GM18907 (cell line): Measurements from ENCODE around the gene OMA1.
"Not testable (repeated sequence)": the region's sequence is repeated elsewhere in the genome, so short reads cannot be mapped to it uniquely, and the experiment has no call there.

Source experiments
- ATAC-seq: cut with Tn5 transposase; IDR thresholded peaks from one replicate; pipeline ENCODE4 v1.9.1; 2021; ENCODE audit warnings: mild to moderate bottlenecking, moderate library complexity; ENCODE audit not compliant: unreplicated experiment

Gene OMA1

DNA sequence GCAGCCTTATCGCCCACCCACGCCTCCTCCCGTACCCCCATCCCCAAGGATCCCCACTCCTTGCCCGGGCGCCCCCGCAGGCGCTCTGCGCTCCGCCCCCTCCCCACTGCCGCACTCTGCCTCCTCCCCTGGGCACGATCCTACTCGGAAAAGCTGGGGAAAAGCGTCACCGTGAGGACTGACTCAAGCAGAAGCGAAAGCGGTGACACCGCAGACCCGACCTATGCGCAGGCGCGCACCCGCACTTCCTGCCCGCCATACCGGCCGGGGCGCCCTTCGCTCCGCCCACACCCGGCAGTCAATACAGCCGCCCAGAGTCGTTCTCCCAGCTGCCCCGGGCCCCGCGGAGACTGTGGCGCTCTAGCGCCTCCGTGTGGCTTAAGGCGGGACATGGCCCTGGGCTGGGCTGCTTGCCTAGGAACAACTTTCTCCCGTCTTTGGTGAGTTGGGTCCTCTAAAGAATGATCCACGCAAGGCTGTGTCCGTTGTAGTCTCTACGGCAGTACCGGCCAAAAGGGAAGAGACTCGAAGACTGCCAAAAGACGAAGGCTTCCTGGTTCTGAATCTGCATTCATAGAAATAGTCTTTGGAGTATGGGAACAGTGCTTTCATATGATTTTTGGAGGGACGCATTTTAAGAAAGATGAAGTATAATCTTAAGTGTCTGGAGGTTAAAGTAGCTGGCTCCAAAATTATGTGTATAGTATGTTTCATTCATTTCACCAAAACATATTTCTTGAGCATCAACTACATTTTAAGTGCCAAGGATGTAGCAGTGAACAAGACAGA is at the start of gene OMA1:
OMA1 (minus strand) TSS at position 207 of the 789 bp plus-strand sequence. CDS start 7,432 bp downstream, outside the sequence.
- peak; percentile 95 for ATAC-seq

- no peak for ATAC-seq
These were observed 48.0 kb upstream of the OMA1 start for GRCh38 chr1:58594546-58594945.

GRCh38 chr1:58592522-58593134 is 46.1 kb upstream of the OMA1 start:
- ATAC-seq = no peak

GRCh38 chr1:58591806-58592205 is 45.3 kb upstream of the OMA1 start:
- ATAC-seq = no peak

- no peak for ATAC-seq
These were observed 43.5 kb upstream of the OMA1 start for GRCh38 chr1:58590019-58590418.

GRCh38 chr1:58588396-58588795 is 41.9 kb upstream of the OMA1 start:
- ATAC-seq = no peak

GRCh38 chr1:58587667-58588066 is 41.1 kb upstream of the OMA1 start:
- ATAC-seq = no peak

DNA sequence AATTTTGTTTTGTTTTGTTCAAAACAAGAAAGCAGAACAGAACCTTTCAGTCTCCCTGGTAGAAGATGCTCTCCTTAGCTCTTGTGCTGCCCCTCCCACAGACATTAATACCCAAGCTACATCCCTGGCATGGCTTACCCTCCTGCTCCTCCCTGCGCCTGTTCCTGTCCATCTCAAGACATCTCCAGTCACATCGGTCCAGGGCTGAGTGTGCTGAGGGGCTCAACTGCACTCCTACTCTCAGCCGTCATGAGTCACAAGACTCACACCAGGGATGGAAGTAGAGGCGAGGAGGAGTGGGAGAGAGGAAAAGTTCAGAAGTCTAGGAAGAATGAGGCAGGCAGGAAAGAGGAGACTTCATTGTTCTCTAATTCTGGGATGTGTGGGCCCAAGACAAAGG is 39.7 kb upstream of the OMA1 start:
- no peak for ATAC-seq

- no peak for ATAC-seq
These were observed 39.1 kb upstream of the OMA1 start for GRCh38 chr1:58585581-58586151.

GRCh38 chr1:58585166-58585565 is 38.6 kb upstream of the OMA1 start:
- ATAC-seq = no peak

GRCh38 chr1:58584082-58584895 is 37.8 kb upstream of the OMA1 start:
- ATAC-seq = peak; percentile 76

GRCh38 chr1:58583496-58583895 is 37.0 kb upstream of the OMA1 start:
- no peak for ATAC-seq

- ATAC-seq = not testable (repeated sequence)
These were observed 35.6 kb upstream of the OMA1 start for GRCh38 chr1:58582143-58582542.

- no peak for ATAC-seq
These were observed 35.1 kb upstream of the OMA1 start for GRCh38 chr1:58581641-58582040.

DNA sequence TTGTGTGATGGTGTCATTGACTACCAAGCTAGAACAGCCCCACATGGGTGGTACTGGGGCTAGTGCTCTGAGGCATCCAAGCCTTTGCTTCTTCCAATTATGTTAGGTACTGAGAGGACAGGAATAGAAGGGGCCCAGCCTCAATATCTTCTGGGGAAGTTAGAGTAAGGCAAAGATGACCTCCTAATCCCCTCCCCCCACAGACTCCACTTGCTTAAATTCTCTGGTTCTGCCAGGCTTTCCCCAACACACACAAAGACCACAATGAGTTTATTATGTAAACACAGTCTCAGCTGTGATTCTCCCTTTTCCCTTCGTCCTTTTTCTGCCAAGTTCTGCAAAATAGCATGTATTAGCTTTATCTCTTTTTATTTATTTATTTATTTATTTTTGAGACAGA is 33.7 kb upstream of the OMA1 start:
- no peak for ATAC-seq

GRCh38 chr1:58577654-58578030 is 31.1 kb upstream of the OMA1 start:
- no peak for ATAC-seq

DNA sequence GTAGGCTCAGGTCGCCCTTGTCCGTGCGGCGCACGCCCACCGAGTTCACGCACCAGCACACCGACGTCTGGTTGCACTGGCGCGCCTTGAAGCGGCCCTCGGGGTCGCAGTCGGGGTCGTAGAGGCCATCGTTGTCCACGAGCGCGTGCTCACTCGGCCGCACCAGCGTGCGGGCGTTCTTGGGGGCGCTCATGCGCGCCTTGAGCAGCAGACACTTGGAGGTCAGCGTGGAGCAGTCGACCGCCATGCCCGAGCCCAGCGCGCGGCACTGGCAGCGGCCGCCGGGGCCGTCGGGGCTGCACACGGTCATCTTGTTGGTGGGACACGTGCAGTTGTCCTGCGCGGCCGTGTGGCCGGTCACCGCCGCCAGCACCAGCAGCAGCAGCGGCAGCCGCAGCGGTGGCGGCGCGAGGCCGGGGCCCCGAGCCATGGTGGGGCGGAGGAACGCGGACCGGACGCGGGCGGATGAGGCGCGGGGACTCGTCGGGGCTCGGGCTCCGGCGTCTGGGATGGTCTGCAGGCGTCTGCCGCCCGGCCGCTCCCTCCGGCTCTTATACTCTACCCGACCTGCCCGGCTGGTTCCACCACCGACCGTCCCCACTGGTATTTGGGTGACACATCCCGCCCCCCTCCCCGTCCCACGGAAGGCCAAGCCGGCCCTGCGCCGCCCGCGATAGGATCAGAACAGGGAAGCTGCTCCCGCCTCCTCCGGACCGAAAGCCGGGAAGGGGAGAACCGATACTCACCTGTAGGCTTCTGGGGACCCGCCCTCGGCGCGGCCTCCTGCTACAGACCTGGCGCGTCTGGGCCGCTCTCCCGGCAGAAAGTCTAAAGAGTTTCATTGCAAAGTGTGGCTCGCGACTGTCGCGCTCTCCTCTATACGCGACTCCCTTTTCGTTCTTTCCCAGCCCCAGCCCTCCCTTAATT is 30.5 kb upstream of the OMA1 start, which contains the start of gene TACSTD2:
TACSTD2 (minus strand) TSS at position 526 of the 927 bp plus-strand sequence; CDS start at position 430, 96 bp downstream.
- ATAC-seq = no peak

GRCh38 chr1:58576325-58576726 is 29.8 kb upstream of the OMA1 start:
- ATAC-seq = no peak

DNA sequence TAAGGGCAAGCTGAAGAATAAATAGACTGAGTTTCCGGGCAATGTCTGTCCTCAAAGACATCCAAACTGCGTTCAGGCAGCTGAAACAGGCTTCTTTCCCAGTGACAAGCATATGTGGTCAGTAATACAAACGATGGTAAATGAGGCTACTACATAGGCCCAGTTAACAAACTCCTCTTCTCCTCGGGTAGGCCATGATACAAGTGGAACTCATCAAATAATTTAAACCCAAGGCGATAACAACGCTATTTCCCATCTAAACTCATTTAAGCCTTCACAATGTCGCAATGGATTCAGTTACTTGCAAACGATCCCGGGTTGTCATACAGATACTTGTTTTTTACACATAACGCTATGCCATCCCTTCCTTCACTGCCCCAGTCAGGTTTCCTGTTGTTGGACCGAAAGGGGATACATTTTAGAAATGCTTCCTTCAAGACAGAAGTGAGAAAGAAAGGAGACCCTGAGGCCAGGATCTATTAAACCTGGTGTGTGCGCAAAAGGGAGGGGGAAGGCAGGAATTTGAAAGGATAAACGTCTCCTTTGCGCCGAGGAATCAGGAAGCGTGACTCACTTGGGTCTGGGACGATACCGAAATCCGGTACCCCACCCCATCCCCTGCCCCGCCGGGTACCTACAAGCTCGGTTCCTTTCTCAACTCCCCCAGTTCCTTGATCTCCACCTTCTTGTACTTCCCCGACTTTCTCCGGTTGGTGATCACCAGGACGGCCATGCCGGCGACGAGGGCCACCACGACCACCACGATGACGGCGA is 29.2 kb upstream of the OMA1 start:
- no peak for ATAC-seq
